K562 (cell line): ENCODE measurements around the gene SOX18. TPM values are rescaled to one million over a fixed set of nuclear protein-coding genes. Genes with fewer than 3 reads are reported as not detected.

ENCODE experiments used
- C11orf30 ChIP-seq: fragments of 450-650 bp; IDR thresholded peaks from 2 replicates; pipeline ENCODE4 v1.6.1; 2016; ENCODE audit warnings: low read depth, mild to moderate bottlenecking
- CUX1 ChIP-seq: fragments of 200-800 bp; sonication (Bioruptor generic); IDR thresholded peaks from 2 replicates; pipeline ENCODE4 v1.6.1; 2016; ENCODE audit warnings: missing genetic modification characterization, missing compliant biosample characterization
- EHMT2 ChIP-seq: fragments of 450-650 bp; IDR thresholded peaks from 2 replicates; pipeline ENCODE4 v1.6.1; 2018; ENCODE audit warnings: antibody characterized with exemption
- EP400 ChIP-seq: fragments of 450-650 bp; IDR thresholded peaks from 2 replicates; pipeline ENCODE4 v1.6.1; 2017; ENCODE audit warnings: antibody characterized with exemption, mild to moderate bottlenecking, moderate library complexity
- ESRRA ChIP-seq: fragments of 450-650 bp; IDR thresholded peaks from 2 replicates; pipeline ENCODE4 v1.6.1; 2014; ENCODE audit warnings: low read depth, mild to moderate bottlenecking, moderate library complexity, borderline replicate concordance
- HDGF ChIP-seq: fragments of 450-650 bp; IDR thresholded peaks from 2 replicates; pipeline ENCODE4 v1.6.1; 2016
- L3MBTL2 ChIP-seq: fragments of 450-650 bp; IDR thresholded peaks from 2 replicates; pipeline ENCODE4 v1.6.1; 2016; ENCODE audit warnings: mild to moderate bottlenecking, moderate library complexity
- MAFG ChIP-seq: fragments of 450-650 bp; conservative IDR thresholded peaks from 2 replicates; pipeline ENCODE4 v1.6.1; 2016; ENCODE audit warnings: missing genetic modification characterization, missing compliant biosample characterization
- MAFK ChIP-seq: IDR thresholded peaks from 2 replicates; pipeline ENCODE4 v1.6.1; 2011; ENCODE audit warnings: low read length, improper control_type of control experiment
- MTA3 ChIP-seq: fragments of 450-650 bp; formaldehyde crosslinking; IDR thresholded peaks from 2 replicates; pipeline ENCODE4 v1.6.1; 2017; ENCODE audit warnings: mild to moderate bottlenecking, borderline replicate concordance
- PML ChIP-seq: IDR thresholded peaks from 2 replicates; pipeline ENCODE4 v1.6.1; 2012; ENCODE audit warnings: low read length, inconsistent platforms
- RBM22 ChIP-seq: fragments of 200-400 bp; formaldehyde crosslinking; IDR thresholded peaks from 2 replicates; pipeline ENCODE4 v1.6.1; 2018; ENCODE audit warnings: low read length, low read depth; ENCODE audit not compliant: poor library complexity, severe bottlenecking
- ZC3H4 ChIP-seq: sonication (generic); formaldehyde crosslinking; IDR thresholded peaks from 2 replicates; pipeline ENCODE4 v1.9.0; 2021; ENCODE audit warnings: missing genetic modification reagents, borderline replicate concordance
- ZNF239 ChIP-seq: fragments of 250-450 bp; sonication (Bioruptor Pico); IDR thresholded peaks from 2 replicates; pipeline ENCODE4 v1.4.0; 2020; ENCODE audit warnings: mild to moderate bottlenecking
- ZNF316 ChIP-seq: fragments of 450-650 bp; IDR thresholded peaks from 2 replicates; pipeline ENCODE4 v1.6.1; 2016
- ZNF347 ChIP-seq: fragments of 450-650 bp; formaldehyde crosslinking; IDR thresholded peaks from 2 replicates; pipeline ENCODE4 v1.4.0; 2020; ENCODE audit warnings: low read depth, mild to moderate bottlenecking, moderate library complexity
- ZNF444 ChIP-seq: fragments of 250-450 bp; sonication (Bioruptor Pico); IDR thresholded peaks from 2 replicates; pipeline ENCODE4 v1.4.0; 2020; ENCODE audit warnings: mild to moderate bottlenecking, moderate library complexity
- polyA plus RNA-seq, 8 experiments: library from polyadenylated mRNA; depleted of rRNA in 4 of 8; stranded (reverse) in 5 of 8; unstranded in 3 of 8; fragments of >200 nt; fragmentation: Nextera tagmentation in 2 of 8; fragmentation: Illumina TruSeq in 1 of 8; extraction: Ambion mirVana in 2 of 8; extraction: Trizol in 1 of 8; gene quantifications; 2 replicates each; pipeline versions ENCODE4 v1.2.1 to v1.2.3, GENCODE V29; 2011 to 2014; ENCODE audit warnings: inconsistent platforms in 1 of 8, missing spikeins in 1 of 8
- total RNA-seq, 7 experiments: library from RNA; depleted of rRNA in 6 of 7; stranded (reverse); fragments of >200 nt in 6 of 7; fragmentation: Illumina TruSeq in 2 of 7; extraction: Trizol in 2 of 7; gene quantifications; 2 replicates each; pipeline versions ENCODE4 v1.2.1 to v1.2.3, GENCODE V29; 2011 to 2021; ENCODE audit warnings: low replicate concordance in 1 of 7
- TF ChIP-seq, protein P1 (sequence below): sonication (generic); formaldehyde crosslinking; IDR thresholded peaks from 2 replicates; pipeline ENCODE4 v1.8.1; 2023; ENCODE audit warnings: mild to moderate bottlenecking, missing genetic modification reagents, moderate library complexity
- TF ChIP-seq, protein P2 (sequence below): fragments of 250-450 bp; sonication (Bioruptor Pico); IDR thresholded peaks from 2 replicates; pipeline ENCODE4 v1.5.0; 2021
- TF ChIP-seq, protein P3 (sequence below): IDR thresholded peaks from 2 replicates; pipeline ENCODE4 v1.6.1; 2016; ENCODE audit warnings: missing genetic modification characterization, missing compliant biosample characterization

The SOX18 gene
- total and polyA plus RNA-seq, 9 of the 15 experiments (the other 6 are each of a cell fraction or from before 2014, with no cell fraction given), result 0.15 to 19.8 (median 0.33) TPM

- TF ChIP-seq, protein P1, sequence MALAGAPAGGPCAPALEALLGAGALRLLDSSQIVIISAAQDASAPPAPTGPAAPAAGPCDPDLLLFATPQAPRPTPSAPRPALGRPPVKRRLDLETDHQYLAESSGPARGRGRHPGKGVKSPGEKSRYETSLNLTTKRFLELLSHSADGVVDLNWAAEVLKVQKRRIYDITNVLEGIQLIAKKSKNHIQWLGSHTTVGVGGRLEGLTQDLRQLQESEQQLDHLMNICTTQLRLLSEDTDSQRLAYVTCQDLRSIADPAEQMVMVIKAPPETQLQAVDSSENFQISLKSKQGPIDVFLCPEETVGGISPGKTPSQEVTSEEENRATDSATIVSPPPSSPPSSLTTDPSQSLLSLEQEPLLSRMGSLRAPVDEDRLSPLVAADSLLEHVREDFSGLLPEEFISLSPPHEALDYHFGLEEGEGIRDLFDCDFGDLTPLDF (CRISPR knock-in tag), result no peak
- TF ChIP-seq CUX1 (CRISPR knock-in tag) (no peak), ZNF444 (CRISPR knock-in tag) (no peak), ZNF347 (CRISPR knock-in tag) (no peak), C11orf30 (peak; percentile 75), ZNF239 (CRISPR knock-in tag) (no peak), PML (no peak), EP400 (no peak), MAFG (tag) (no peak), L3MBTL2 (no peak), ZNF316 (peak; percentile 57), ZC3H4 (CRISPR knock-in tag) (no peak), MAFK (0 out of 2 replicates have a peak, but pooled peaks have one; percentile 18), ESRRA (no peak), RBM22 (no peak), MTA3 (no peak), HDGF (0 out of 2 replicates have a peak, but pooled peaks have one; percentile 28), EHMT2 (no peak)
- TF ChIP-seq, protein P2, sequence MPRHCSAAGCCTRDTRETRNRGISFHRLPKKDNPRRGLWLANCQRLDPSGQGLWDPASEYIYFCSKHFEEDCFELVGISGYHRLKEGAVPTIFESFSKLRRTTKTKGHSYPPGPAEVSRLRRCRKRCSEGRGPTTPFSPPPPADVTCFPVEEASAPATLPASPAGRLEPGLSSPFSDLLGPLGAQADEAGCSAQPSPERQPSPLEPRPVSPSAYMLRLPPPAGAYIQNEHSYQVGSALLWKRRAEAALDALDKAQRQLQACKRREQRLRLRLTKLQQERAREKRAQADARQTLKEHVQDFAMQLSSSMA (CRISPR knock-in tag), result no peak
- TF ChIP-seq, protein P3, sequence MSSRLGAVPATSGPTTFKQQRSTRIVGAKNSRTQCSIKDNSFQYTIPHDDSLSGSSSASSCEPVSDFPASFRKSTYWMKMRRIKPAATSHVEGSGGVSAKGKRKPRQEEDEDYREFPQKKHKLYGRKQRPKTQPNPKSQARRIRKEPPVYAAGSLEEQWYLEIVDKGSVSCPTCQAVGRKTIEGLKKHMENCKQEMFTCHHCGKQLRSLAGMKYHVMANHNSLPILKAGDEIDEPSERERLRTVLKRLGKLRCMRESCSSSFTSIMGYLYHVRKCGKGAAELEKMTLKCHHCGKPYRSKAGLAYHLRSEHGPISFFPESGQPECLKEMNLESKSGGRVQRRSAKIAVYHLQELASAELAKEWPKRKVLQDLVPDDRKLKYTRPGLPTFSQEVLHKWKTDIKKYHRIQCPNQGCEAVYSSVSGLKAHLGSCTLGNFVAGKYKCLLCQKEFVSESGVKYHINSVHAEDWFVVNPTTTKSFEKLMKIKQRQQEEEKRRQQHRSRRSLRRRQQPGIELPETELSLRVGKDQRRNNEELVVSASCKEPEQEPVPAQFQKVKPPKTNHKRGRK (tag), result no peak
These were observed 4.8 kb downstream of the SOX18 start (continued) for GRCh38 chr20:64044484-64045247.
